SK-N-MC (cell line): ENCODE measurements around the gene PAQR8.

Experiments used
- EZH2 ChIP-seq: fragments of 200-600 bp; sonication (generic); IDR thresholded peaks from one replicate; pipeline ENCODE4 v1.6.1; 2017; ENCODE audit warnings: antibody characterized with exemption
- FOXP2 ChIP-seq: optimal IDR thresholded peaks from 2 replicates; pipeline ENCODE3; 2011; ENCODE audit warnings: mild to moderate bottlenecking, moderate library complexity; ENCODE audit not compliant: insufficient read depth; ENCODE audit errors: extremely low read length, control extremely low read depth
- POLR2AphosphoS5 ChIP-seq: IDR thresholded peaks from 2 replicates; pipeline ENCODE4 v1.6.1; 2012; ENCODE audit warnings: mild to moderate bottlenecking, low read depth, low read length, borderline replicate concordance

- no peak for TF ChIP-seq EZH2
- no peak for TF ChIP-seq POLR2AphosphoS5
- no peak for TF ChIP-seq FOXP2
Measured at GRCh38 chr6:52324189-52324588, 37.8 kb upstream of the PAQR8 start.
